Mesothelial cell of epicardium (in vitro differentiated cells): ENCODE data around the gene GALNT18. TPM values are rescaled to one million over a fixed set of nuclear protein-coding genes. Genes with fewer than 3 reads are reported as not detected.

Experiments
- DNase-seq, 2 experiments: peaks; one replicate each; pipeline ENCODE4 v3.0.0; 2021; ENCODE audit warnings: low spot score in 2 of 2; ENCODE audit not compliant: unreplicated experiment in 2 of 2
- H3K27ac Mint-ChIP-seq: 2 replicates; pipeline ENCODE4 v1.8.0; 2021; ENCODE audit warnings: mixed read lengths
- H3K27me3 Mint-ChIP-seq: 2 replicates; pipeline ENCODE4 v1.8.0; 2021; ENCODE audit warnings: low read depth, mixed read lengths
- H3K36me3 Mint-ChIP-seq: 2 replicates; pipeline ENCODE4 v1.8.0; 2021; ENCODE audit warnings: mixed read lengths
- H3K4me1 Mint-ChIP-seq: 2 replicates; pipeline ENCODE4 v1.8.0; 2021; ENCODE audit warnings: mixed read lengths
- H3K4me3 Mint-ChIP-seq: 2 replicates; pipeline ENCODE4 v1.8.0; 2021; ENCODE audit warnings: mild to moderate bottlenecking, moderate library complexity, mixed read lengths
- H3K9me3 Mint-ChIP-seq: 2 replicates; pipeline ENCODE4 v1.8.0; 2021; ENCODE audit warnings: mixed read lengths
- CTCF ChIP-seq: fragments of 200-600 bp; sonication (generic); IDR thresholded peaks from one replicate; pipeline ENCODE4 v1.5.0; 2021; ENCODE audit warnings: antibody characterized with exemption; ENCODE audit not compliant: unreplicated experiment
- total RNA-seq: library from RNA; stranded (reverse); gene quantifications from 3 replicates; pipeline ENCODE4 v1.2.1, GENCODE V29; 2021

Gene GALNT18
- total RNA-seq, 1 donor from 2014 or later: 4.2 TPM

- no peaks in the 10 kb centered on the region for H3K36me3 Mint-ChIP-seq
- TF ChIP-seq CTCF: no peak
- no peaks in the 10 kb centered on the region for H3K9me3 Mint-ChIP-seq
- H3K4me3 Mint-ChIP-seq: no peak overlapping the region
- peaks cover 26% of the 10 kb centered on the region for H3K4me1 Mint-ChIP-seq
- H3K27me3 Mint-ChIP-seq: peaks cover 16% of the 10 kb centered on the region
- H3K27ac Mint-ChIP-seq: no peak overlapping the region
- no peak for DNase-seq
These were observed 273.5 kb downstream of the GALNT18 start for GRCh38 chr11:11348303-11348702.

- peaks cover 16% of the 10 kb centered on the region for H3K27me3 Mint-ChIP-seq
- H3K4me3 Mint-ChIP-seq: no peak overlapping the region
- no peaks in the 10 kb centered on the region for H3K9me3 Mint-ChIP-seq
- DNase-seq: no peak
- H3K27ac Mint-ChIP-seq: no peak overlapping the region
- peaks cover 26% of the 10 kb centered on the region for H3K4me1 Mint-ChIP-seq
- TF ChIP-seq CTCF: no peak
- no peaks in the 10 kb centered on the region for H3K36me3 Mint-ChIP-seq
These were observed 274.2 kb downstream of the GALNT18 start for GRCh38 chr11:11347592-11347991.

- Mint-ChIP-seq H3K27me3 (peaks cover 16% of the 10 kb centered on the region), H3K36me3 (no peaks in the 10 kb centered on the region), H3K9me3 (no peaks in the 10 kb centered on the region), H3K4me3 (no peak overlapping the region), H3K4me1 (peaks cover 26% of the 10 kb centered on the region), H3K27ac (no peak overlapping the region)
- no peak for DNase-seq
- no peak for TF ChIP-seq CTCF
These were observed 275.5 kb downstream of the GALNT18 start for GRCh38 chr11:11346303-11346702.

GRCh38 chr11:11345099-11345498 is 276.7 kb downstream of the GALNT18 start:
- peaks cover 22% of the 10 kb centered on the region for H3K4me1 Mint-ChIP-seq
- no peaks in the 10 kb centered on the region for H3K9me3 Mint-ChIP-seq
- no peak for TF ChIP-seq CTCF
- DNase-seq: no peak
- H3K27me3 Mint-ChIP-seq: peaks cover 16% of the 10 kb centered on the region
- no peak overlapping the region for H3K27ac Mint-ChIP-seq
- H3K4me3 Mint-ChIP-seq: no peak overlapping the region
- H3K36me3 Mint-ChIP-seq: no peaks in the 10 kb centered on the region

- Mint-ChIP-seq H3K27me3 (peaks cover 21% of the 10 kb centered on the region), H3K36me3 (no peaks in the 10 kb centered on the region), H3K4me1 (peaks cover 12% of the 10 kb centered on the region), H3K9me3 (no peaks in the 10 kb centered on the region), H3K27ac (no peak overlapping the region), H3K4me3 (no peak overlapping the region)
- TF ChIP-seq CTCF: no peak
- no peak for DNase-seq
These were observed 277.8 kb downstream of the GALNT18 start for GRCh38 chr11:11344045-11344444.

- DNase-seq: no peak
- H3K9me3 Mint-ChIP-seq: no peaks in the 10 kb centered on the region
- no peak for TF ChIP-seq CTCF
- peaks cover 8% of the 10 kb centered on the region for H3K4me1 Mint-ChIP-seq
- H3K4me3 Mint-ChIP-seq: no peak overlapping the region
- H3K27me3 Mint-ChIP-seq: peaks cover 16% of the 10 kb centered on the region
- H3K36me3 Mint-ChIP-seq: no peaks in the 10 kb centered on the region
- no peak overlapping the region for H3K27ac Mint-ChIP-seq
These were observed 283.5 kb downstream of the GALNT18 start for GRCh38 chr11:11338304-11338703.
